Heart right ventricle (tissue), 16 donors: ENCODE measurements around the gene SLC9A6. TPM values are rescaled to one million over a fixed set of nuclear protein-coding genes. Genes with fewer than 3 reads are reported as not detected.

Experiments used
- ATAC-seq, 8 donors: fragments of 200-7000 bp; cut with Tn5 transposase; one replicate each; pipeline ENCODE4 v1.9.1; 2020; ENCODE audit warnings: mild to moderate bottlenecking in 8 of 8, moderate library complexity in 8 of 8, moderate number of reproducible peaks in 1 of 8
- DNase-seq, 2 donors: peaks; one replicate each; pipeline ENCODE4 v3.0.0-alpha.2; 2020
- H3K27ac ChIP-seq, 10 donors: fragments of 200-600 bp; sonication (generic) in 2 of 10; one replicate each; pipeline versions ENCODE4 v1.5.0 to v1.8.0; 2020 to 2022; ENCODE audit warnings: mild to moderate bottlenecking in 3 of 10
- H3K27me3 ChIP-seq, 7 donors: fragments of 200-600 bp; one replicate each; pipeline ENCODE4 v1.8.0; 2021 to 2022; ENCODE audit warnings: mild to moderate bottlenecking in 2 of 7
- H3K36me3 ChIP-seq, 9 donors: fragments of 200-600 bp; sonication (generic) in 1 of 9; one replicate each; pipeline versions ENCODE4 v1.5.0 to v1.8.0; 2020 to 2022; ENCODE audit warnings: mild to moderate bottlenecking in 2 of 9
- H3K4me1 ChIP-seq, 9 donors: fragments of 200-600 bp; sonication (generic) in 1 of 9; one replicate each; pipeline versions ENCODE4 v1.5.0 to v1.8.0; 2020 to 2022; ENCODE audit warnings: mild to moderate bottlenecking in 4 of 9
- H3K4me3 ChIP-seq, 10 donors: fragments of 200-600 bp; sonication (generic) in 2 of 10; one replicate each; pipeline versions ENCODE4 v1.5.0 to v1.8.0; 2020 to 2022; ENCODE audit warnings: mild to moderate bottlenecking in 7 of 10, moderate library complexity in 2 of 10
- H3K9me3 ChIP-seq, 11 donors: fragments of 200-600 bp in 10 of 11; sonication (generic) in 2 of 11; one replicate each; pipeline versions ENCODE4 v1.5.0 to v1.8.0; 2013 to 2022; ENCODE audit warnings: mild to moderate bottlenecking in 2 of 11, control low read depth in 1 of 11, moderate library complexity in 1 of 11
- CTCF ChIP-seq, 9 donors: fragments of 200-600 bp; sonication (generic) in 2 of 9; IDR thresholded peaks; one replicate each; pipeline versions ENCODE4 v1.5.0 to v1.8.0; 2021 to 2022; ENCODE audit warnings: antibody characterized with exemption in 9 of 9, mild to moderate bottlenecking in 5 of 9, moderate library complexity in 1 of 9
- WGBS, 2 donors: extraction: QIAGEN DNeasy Blood & Tissue Kit; methylation state at CpG; one replicate each; pipeline ENCODE4 v1.1.7; 2013; ENCODE audit warnings: inconsistent platforms in 1 of 2; 5-methylcytosine and 5-hydroxymethylcytosine counted together
- intact Hi-C, 10 donors: fragments of 100-400 bp; cut with DNase I; formaldehyde crosslinking; loops; one replicate each; pipeline versions ENCODE4 v1.11.1 to v1.14.2; 2022
- polyA plus RNA-seq, 2 donors: library from polyadenylated mRNA; stranded (reverse); fragments of 200-250 nt; gene quantifications; one replicate each; pipeline ENCODE4 v1.2.3, GENCODE V29; 2013
- total RNA-seq, 10 donors: library from RNA; stranded (reverse); fragmentation: NEBNext Ultra II Directional in 3 of 10; extraction: Animal tissue kit (Norgen Biotek cat#: 25700) in 3 of 10; gene quantifications; one replicate each; pipeline versions ENCODE4 v1.2.1 to v1.2.4, GENCODE V29; 2021 to 2023
- donor health status: Arrhythmogenic right ventricular cardiomyopathy.
- donor health status: ischemic (EF 13 %, LVEDD 7.1; RV severe dilation, severe dysfunction).
- donor health status: healthy with polysubstance abuse.
- donor health status: DM: no; HTN: yes; CAD: no.
- donor health status: DM: no; HTN: no; CAD: no.
- donor health status: ischemic (EF 25% LVEDD 6.9; RV normal size, moderate dysfunction).
- donor health status: ischemic (EF 25% LVEDD 5.7; RV mildly dilated, moderate dysfunction).
- donor health status: healthy.
- donor health status: DM: yes; HTN: yes; CAD: no.
- donor health status: Ischemic cardiomyopathy.
- donor health status: ischemic (EF 35%, LVEDD 5.7; RV mildly dilated, moderate dysfunction).
- donor health status: nonischemic (EF 11% LVEDD 7.7; RV severe dilation, severe dysfunction).
- donor health status: DM: yes; HTN: yes; CAD: no.
- donor health status: PGD.
- donor health status: ischemic (EF 29% LVEDD 5.4; RV normal size, mild dysfunction).
- donor health status: nonischemic (EF 23%, LVEDD 6.1; RV moderate dilation, normal function).

SLC9A6 gene
- total and polyA plus RNA-seq, 12 donors: 11.7 to 18.5 (median 14.5) TPM

GRCh38 chrX:135984791-135985156, 461 bp upstream of the SLC9A6 start:
- Histone ChIP-seq H3K4me3 (peak overlapping the region; percentile 60 to 87 (median 76)), H3K27ac (peak overlapping the region; percentile 24 to 88 (median 77)), H3K9me3 (no peaks in the 10 kb centered on the region), H3K4me1 (peaks cover 0 to 28% (median 8%) of the 10 kb centered on the region in 9 donors), H3K27me3 (no peaks in the 10 kb centered on the region), H3K36me3 (no peaks in the 10 kb centered on the region)
- ATAC-seq (peak in 2 of 8 donors; percentile 5 to 24), DNase-seq (no peak)
- 4 to 5% methylated on average over 7 of the region's 7 CpGs for WGBS, 2 donors
- intact Hi-C loops: no loop called here
- TF ChIP-seq CTCF (IDR thresholded peaks at IDR 0.05): no peak

GRCh38 chrX:135985973-135986310, 707 bp downstream of the SLC9A6 start:
- Histone ChIP-seq H3K27me3 (no peaks in the 10 kb centered on the region), H3K4me1 (peaks cover 0 to 28% (median 8%) of the 10 kb centered on the region in 9 donors), H3K27ac (peak overlapping the region; percentile 24 to 88 (median 77)), H3K4me3 (peak overlapping the region; percentile 60 to 87 (median 76)), H3K36me3 (no peaks in the 10 kb centered on the region), H3K9me3 (no peaks in the 10 kb centered on the region)
- 0% methylated on average over 15 of the region's 15 CpGs for WGBS, 2 donors
- no peak for TF ChIP-seq CTCF (IDR thresholded peaks at IDR 0.05)
- intact Hi-C loops: no loop called here
- ATAC-seq (peak in 2 of 8 donors; percentile 13 to 32), DNase-seq (no peak)

GRCh38 chrX:135988245-135988644, 3.0 kb downstream of the SLC9A6 start:
- H3K27me3 ChIP-seq: no peaks in the 10 kb centered on the region
- ATAC-seq: no peak
- H3K4me1 ChIP-seq: peaks cover 0 to 25% (median 8%) of the 10 kb centered on the region in 9 donors
- H3K9me3 ChIP-seq: no peaks in the 10 kb centered on the region
- no peaks in the 10 kb centered on the region for H3K36me3 ChIP-seq
- intact Hi-C loops: no loop called here
- no peak for DNase-seq
- no peak overlapping the region for H3K4me3 ChIP-seq
- 87 to 90% methylated on average over 4 of the region's 4 CpGs for WGBS, 2 donors
- TF ChIP-seq CTCF (IDR thresholded peaks at IDR 0.05): no peak
- H3K27ac ChIP-seq: no peak overlapping the region

DNA sequence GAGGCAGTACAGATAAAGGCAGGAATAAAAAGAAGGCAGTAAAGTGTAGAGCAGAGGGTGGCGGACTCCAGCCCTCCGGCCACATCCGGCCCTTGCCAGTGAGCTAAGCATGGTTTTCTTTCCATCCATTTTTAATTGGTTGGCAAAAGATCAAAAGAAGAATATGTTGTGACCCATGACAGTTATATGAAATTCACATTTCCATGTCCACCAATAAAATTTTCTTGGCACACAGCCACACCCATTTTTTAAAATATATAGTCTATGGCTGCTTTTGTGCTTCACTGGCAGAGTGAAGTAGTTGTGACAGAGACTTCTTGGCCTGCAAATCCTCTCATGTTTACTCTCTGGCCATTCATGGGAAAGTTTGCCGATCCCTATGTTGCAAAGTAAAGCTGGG, 29.8 kb downstream of the SLC9A6 start:
- no peak for DNase-seq
- Histone ChIP-seq H3K27ac (no peak overlapping the region), H3K27me3 (no peaks in the 10 kb centered on the region), H3K9me3 (no peaks in the 10 kb centered on the region), H3K36me3 (peaks cover 0 to 69% (median 0%) of the 10 kb centered on the region in 9 donors), H3K4me1 (no peaks in the 10 kb centered on the region), H3K4me3 (no peak overlapping the region)
- intact Hi-C loops: no loop called here
- no peak for TF ChIP-seq CTCF (IDR thresholded peaks at IDR 0.05)
- ATAC-seq: no peak
- 94 to 100% methylated on average over 4 of the region's 4 CpGs for WGBS, 2 donors
